ENCODE results near the gene MRGPRD. TPM values are rescaled to one million over a fixed set of nuclear protein-coding genes. Genes with fewer than 3 reads are reported as not detected.

The MRGPRD gene, protein sequence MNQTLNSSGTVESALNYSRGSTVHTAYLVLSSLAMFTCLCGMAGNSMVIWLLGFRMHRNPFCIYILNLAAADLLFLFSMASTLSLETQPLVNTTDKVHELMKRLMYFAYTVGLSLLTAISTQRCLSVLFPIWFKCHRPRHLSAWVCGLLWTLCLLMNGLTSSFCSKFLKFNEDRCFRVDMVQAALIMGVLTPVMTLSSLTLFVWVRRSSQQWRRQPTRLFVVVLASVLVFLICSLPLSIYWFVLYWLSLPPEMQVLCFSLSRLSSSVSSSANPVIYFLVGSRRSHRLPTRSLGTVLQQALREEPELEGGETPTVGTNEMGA
- not detected for total RNA-seq

DNA sequence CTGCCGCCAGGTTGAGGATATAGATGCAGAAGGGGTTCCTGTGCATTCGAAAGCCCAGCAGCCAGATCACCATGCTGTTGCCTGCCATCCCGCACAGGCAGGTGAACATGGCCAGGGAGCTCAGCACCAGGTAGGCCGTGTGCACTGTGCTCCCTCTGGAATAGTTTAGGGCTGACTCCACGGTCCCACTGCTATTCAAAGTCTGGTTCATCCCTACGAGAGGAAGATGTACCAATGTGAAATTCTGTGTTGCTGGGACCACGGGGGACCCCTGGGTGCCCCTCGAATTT is at the start of gene MRGPRD:
Gene MRGPRD, minus strand, starts transcription at position 211 of the 290 bp plus-strand sequence. Its CDS starts 0 bp downstream, at position 211.
- no peaks in the 10 kb centered on the region for H3K9me3 Mint-ChIP-seq
- H3K36me3 Mint-ChIP-seq (ENCODE audit: low read depth), result no peaks in the 10 kb centered on the region
- POLR2A ChIA-PET, result no interaction called here
- peaks cover 12% of the 10 kb centered on the region for H3K27me3 Mint-ChIP-seq
- H3K4me3 Mint-ChIP-seq, result no peak within 1 kb of the TSS
- no peak within 1 kb of the TSS for H3K27ac Mint-ChIP-seq
- CTCF ChIA-PET, result no interaction called here
- no peak for DNase-seq
- H3K4me1 Mint-ChIP-seq, result no peaks in the 10 kb centered on the region

GRCh38 chr11:69030301-69030700 is 49.5 kb upstream of the MRGPRD start:
- H3K36me3 Mint-ChIP-seq (ENCODE audit: low read depth), result no peaks in the 10 kb centered on the region
- POLR2A ChIA-PET, result no interaction called here
- no peaks in the 10 kb centered on the region for H3K9me3 Mint-ChIP-seq
- CTCF ChIA-PET, result interaction anchor here (0.6 to 0.7 kb wide), 2 partner anchors 420 to 511 kb away, joined by 3 read pairs; no protein-coding TSS in a partner anchor
- no peak overlapping the region for H3K27ac Mint-ChIP-seq
- peaks cover 3% of the 10 kb centered on the region for H3K27me3 Mint-ChIP-seq
- no peaks in the 10 kb centered on the region for H3K4me1 Mint-ChIP-seq
- DNase-seq, result no peak
- no peak overlapping the region for H3K4me3 Mint-ChIP-seq

DNA sequence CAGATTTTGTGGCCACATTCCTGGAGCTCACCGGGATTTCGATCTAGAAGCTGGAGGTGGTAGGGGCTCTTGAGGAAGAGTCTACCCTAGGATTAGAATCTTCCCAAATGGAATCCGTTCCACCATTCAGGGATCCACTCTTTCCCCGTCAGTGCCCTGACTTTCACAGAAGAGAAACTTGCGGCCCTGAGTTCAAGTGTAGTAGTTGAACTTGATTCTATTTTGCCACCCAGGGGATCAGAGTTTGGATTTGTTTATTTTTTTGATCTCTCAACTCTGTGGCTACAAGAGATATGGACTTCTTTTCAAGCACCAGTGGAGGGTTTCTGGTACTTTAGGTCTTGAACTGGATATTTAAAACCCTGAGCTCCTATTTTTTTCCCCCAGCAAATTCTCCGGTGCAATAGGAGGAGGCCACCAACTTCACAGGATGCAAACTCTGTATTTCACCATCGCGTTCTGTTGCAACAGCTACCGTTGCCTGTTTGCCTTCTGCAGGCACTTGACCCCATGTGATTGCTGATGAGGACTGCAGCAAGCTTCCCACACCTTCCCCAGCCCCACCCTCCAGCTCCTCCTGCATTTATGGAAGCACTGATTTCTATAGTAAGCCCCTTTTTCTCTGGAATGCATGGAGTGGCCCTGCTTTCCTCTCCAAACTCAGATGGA is 47.1 kb upstream of the MRGPRD start:
- no peaks in the 10 kb centered on the region for H3K9me3 Mint-ChIP-seq
- no peak overlapping the region for H3K27ac Mint-ChIP-seq
- H3K4me1 Mint-ChIP-seq, result no peaks in the 10 kb centered on the region
- DNase-seq, result no peak
- no peak overlapping the region for H3K4me3 Mint-ChIP-seq
- CTCF ChIA-PET, result no interaction called here
- no peaks in the 10 kb centered on the region for H3K36me3 Mint-ChIP-seq (ENCODE audit: low read depth)
- H3K27me3 Mint-ChIP-seq, result peaks cover 3% of the 10 kb centered on the region
- POLR2A ChIA-PET, result no interaction called here

DNA sequence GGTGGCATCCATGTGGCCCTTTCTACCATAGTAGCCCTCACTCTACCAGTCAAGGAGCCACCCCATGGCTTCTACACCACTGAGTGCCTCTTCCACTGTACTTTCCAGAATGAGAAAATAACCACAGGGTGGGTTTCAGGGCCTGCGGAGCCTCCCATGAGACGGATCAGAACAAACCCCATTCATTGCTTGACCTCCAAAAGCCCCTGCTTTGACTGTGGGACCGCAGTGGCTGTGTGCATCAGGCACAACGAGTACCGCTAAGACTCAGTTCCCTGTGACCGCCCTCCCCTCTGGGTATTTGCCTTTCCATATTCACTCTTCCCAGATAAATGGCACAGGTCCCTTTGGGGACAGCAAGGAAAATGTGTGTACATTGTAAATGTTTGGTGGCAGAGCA is 43.7 kb upstream of the MRGPRD start:
- Mint-ChIP-seq H3K36me3 (ENCODE audit: low read depth) (no peaks in the 10 kb centered on the region), H3K4me3 (no peak overlapping the region), H3K9me3 (no peaks in the 10 kb centered on the region), H3K27me3 (no peaks in the 10 kb centered on the region), H3K27ac (no peak overlapping the region), H3K4me1 (no peaks in the 10 kb centered on the region)
- ChIA-PET CTCF (no interaction called here), POLR2A (no interaction called here)
- no peak for DNase-seq

- no peak for DNase-seq
- Mint-ChIP-seq H3K9me3 (no peaks in the 10 kb centered on the region), H3K4me3 (no peak overlapping the region), H3K27ac (no peak overlapping the region), H3K36me3 (ENCODE audit: low read depth) (no peaks in the 10 kb centered on the region), H3K4me1 (no peaks in the 10 kb centered on the region), H3K27me3 (no peaks in the 10 kb centered on the region)
- ChIA-PET POLR2A (no interaction called here), CTCF (interaction anchor here (0.8 to 1.2 kb wide), 2 partner anchors 11 to 16 kb away, joined by 3 to 4 read pairs; no protein-coding TSS in a partner anchor)
Observed at GRCh38 chr11:69022260-69022659, 41.5 kb upstream of the MRGPRD start.

DNA sequence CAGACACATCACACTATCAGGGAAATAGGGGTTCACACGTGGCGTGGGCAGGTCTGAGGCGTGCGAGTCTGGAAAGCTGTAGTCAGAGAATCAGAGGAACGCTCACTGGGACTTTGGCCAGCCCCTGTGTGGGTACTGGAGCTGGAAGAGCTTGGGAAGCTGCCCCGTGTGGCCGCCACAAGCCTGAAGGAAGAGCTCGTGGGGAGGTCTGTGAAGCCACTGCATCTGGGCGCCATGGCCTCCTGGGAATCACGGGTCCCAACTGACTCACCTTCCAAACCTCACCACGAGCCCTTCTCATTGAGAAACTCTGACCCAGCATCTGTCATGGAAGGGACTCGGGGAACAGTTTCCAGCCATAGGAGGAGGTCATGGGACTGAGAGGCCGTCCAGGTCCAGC is 38.1 kb upstream of the MRGPRD start:
- Mint-ChIP-seq H3K4me3 (no peak overlapping the region), H3K4me1 (no peaks in the 10 kb centered on the region), H3K27ac (no peak overlapping the region), H3K27me3 (no peaks in the 10 kb centered on the region), H3K36me3 (ENCODE audit: low read depth) (no peaks in the 10 kb centered on the region), H3K9me3 (no peaks in the 10 kb centered on the region)
- POLR2A ChIA-PET, result no interaction called here
- CTCF ChIA-PET, result no interaction called here
- no peak for DNase-seq

- no peaks in the 10 kb centered on the region for H3K36me3 Mint-ChIP-seq (ENCODE audit: low read depth)
- H3K4me3 Mint-ChIP-seq, result no peak overlapping the region
- H3K27me3 Mint-ChIP-seq, result peaks cover 2% of the 10 kb centered on the region
- ChIA-PET POLR2A (no interaction called here), CTCF (no interaction called here)
- no peak for DNase-seq
- H3K27ac Mint-ChIP-seq, result peak overlapping the region; percentile 31
- H3K4me1 Mint-ChIP-seq, result no peaks in the 10 kb centered on the region
- no peaks in the 10 kb centered on the region for H3K9me3 Mint-ChIP-seq
Observed at GRCh38 chr11:69017951-69018350, 37.2 kb upstream of the MRGPRD start.

DNA sequence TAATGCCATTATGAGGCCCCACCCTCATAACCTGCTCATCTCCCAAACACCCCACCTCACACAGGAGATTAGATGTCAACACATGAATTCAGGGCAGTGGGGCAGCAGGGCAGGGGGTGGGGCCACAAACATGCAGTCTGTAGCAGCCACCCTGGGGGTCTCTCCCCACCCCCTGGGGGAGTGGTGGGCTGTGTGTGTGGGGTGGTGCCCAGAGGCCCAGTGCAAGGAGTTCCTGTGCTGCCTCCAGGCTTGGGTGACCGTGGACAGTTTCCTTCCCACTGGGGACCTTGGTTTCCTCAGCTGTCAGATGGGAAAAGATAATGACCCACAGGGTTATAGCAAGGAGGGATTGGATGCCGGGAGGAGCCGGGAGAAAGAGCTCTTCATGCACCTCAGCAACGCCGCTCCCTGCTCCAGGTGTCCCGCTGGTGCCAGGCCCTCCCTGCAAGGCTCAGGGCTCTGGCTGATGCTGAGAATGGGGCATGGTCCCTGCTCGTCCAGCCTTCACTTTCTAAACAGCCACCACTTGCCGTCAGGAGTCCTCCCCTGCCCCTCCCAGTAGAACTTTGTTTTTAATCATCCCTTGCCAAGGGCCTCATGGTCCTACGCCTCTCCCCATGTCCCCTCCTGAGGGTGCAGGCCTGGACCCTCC is 34.2 kb upstream of the MRGPRD start:
- DNase-seq, result no peak
- no peak overlapping the region for H3K27ac Mint-ChIP-seq
- ChIA-PET CTCF (no interaction called here), POLR2A (no interaction called here)
- no peaks in the 10 kb centered on the region for H3K36me3 Mint-ChIP-seq (ENCODE audit: low read depth)
- peaks cover 5% of the 10 kb centered on the region for H3K4me1 Mint-ChIP-seq
- H3K4me3 Mint-ChIP-seq, result no peak overlapping the region
- no peaks in the 10 kb centered on the region for H3K9me3 Mint-ChIP-seq
- H3K27me3 Mint-ChIP-seq, result peaks cover 24% of the 10 kb centered on the region

DNA sequence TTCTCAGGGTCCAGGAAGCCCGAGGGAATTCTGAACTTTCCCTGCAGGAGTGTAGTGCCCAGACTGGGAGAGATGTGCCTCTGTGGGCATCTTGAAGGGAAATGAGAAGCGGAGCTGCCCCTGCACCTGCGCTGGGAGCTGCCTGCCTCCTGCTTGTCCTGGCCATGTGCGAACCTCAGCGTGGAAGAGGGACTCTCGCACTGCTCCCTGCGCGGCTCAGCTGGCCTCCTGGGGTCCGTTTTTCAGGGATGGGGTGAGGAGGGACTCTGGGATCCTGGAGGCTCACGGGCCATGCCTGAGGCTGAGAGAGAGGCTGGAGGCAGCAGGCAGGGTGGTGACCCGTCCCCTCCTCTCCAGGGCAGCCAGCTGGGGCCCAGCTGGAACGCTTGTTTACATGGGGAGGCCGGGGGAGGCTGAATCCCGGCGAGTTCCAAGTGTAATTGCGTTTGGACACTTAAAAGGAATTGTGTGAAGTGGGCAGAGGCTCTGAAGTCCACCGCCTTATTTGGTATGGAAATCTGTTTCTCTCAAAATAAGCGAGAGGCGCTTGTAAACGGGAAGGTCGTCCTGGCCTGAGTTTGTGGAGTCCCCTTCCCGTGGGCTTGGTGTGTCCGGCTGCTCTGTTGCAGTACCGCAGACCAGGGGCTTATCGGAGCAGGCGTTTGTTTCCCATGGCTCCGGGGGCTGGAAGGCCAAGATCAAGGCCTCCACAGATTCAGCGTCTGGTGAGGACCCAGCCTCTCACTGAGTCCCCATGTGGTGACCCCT is 33.5 kb upstream of the MRGPRD start:
- Mint-ChIP-seq H3K9me3 (no peaks in the 10 kb centered on the region), H3K27me3 (peaks cover 24% of the 10 kb centered on the region), H3K4me3 (no peak overlapping the region), H3K27ac (no peak overlapping the region), H3K36me3 (ENCODE audit: low read depth) (no peaks in the 10 kb centered on the region), H3K4me1 (peaks cover 5% of the 10 kb centered on the region)
- POLR2A ChIA-PET, result no interaction called here
- no peak for DNase-seq
- CTCF ChIA-PET, result no interaction called here

GRCh38 chr11:69013009-69013951 is 32.5 kb upstream of the MRGPRD start, which contains the start of gene MRGPRF:
Gene MRGPRF, minus strand, starts transcription at chr11:69013246. Its CDS starts 3,345 bp downstream, at chr11:69009901.
- Mint-ChIP-seq H3K4me1 (peaks cover 5% of the 10 kb centered on the region), H3K4me3 (no peak within 1 kb of the TSS), H3K36me3 (ENCODE audit: low read depth) (no peaks in the 10 kb centered on the region), H3K9me3 (no peaks in the 10 kb centered on the region), H3K27ac (no peak within 1 kb of the TSS), H3K27me3 (peaks cover 24% of the 10 kb centered on the region)
- ChIA-PET POLR2A (interaction anchor here (0.6 kb wide), 1 partner anchor 245 kb away, joined by 3 read pairs; no protein-coding TSS in a partner anchor), CTCF (interaction anchor here (1.1 kb wide), 1 partner anchor 20 kb away, joined by 4 read pairs; no protein-coding TSS in a partner anchor)
- DNase-seq, result no peak

- no peak overlapping the region for H3K27ac Mint-ChIP-seq
- H3K4me1 Mint-ChIP-seq, result peaks cover 5% of the 10 kb centered on the region
- no peak overlapping the region for H3K4me3 Mint-ChIP-seq
- peaks cover 24% of the 10 kb centered on the region for H3K27me3 Mint-ChIP-seq
- POLR2A ChIA-PET, result interaction anchor here (0.6 kb wide), 1 partner anchor 246 kb away, joined by 3 read pairs; no protein-coding TSS in a partner anchor
- CTCF ChIA-PET, result interaction anchor here (1.1 to 1.9 kb wide), 2 partner anchors 10 to 19 kb away, joined by 4 read pairs; no protein-coding TSS in a partner anchor
- H3K36me3 Mint-ChIP-seq (ENCODE audit: low read depth), result no peaks in the 10 kb centered on the region
- H3K9me3 Mint-ChIP-seq, result no peaks in the 10 kb centered on the region
- no peak for DNase-seq
Observed at GRCh38 chr11:69012092-69013008, 31.6 kb upstream of the MRGPRD start.
